HT-29 (cell line): ENCODE measurements around the gene MRFAP1. TPM values are rescaled to one million over a fixed set of nuclear protein-coding genes. Genes with fewer than 3 reads are reported as not detected.

ENCODE experiments used
- DNase-seq: peaks from one replicate; pipeline ENCODE4 v3.0.0-alpha.2; 2015; ENCODE audit warnings: low spot score
- total RNA-seq: library from RNA; depleted of rRNA; stranded (reverse); fragments of >200 nt; shearing (Covaris generic); gene quantifications from 2 replicates; pipeline ENCODE4 v1.2.3, GENCODE V29; 2014; rRNA removed

The MRFAP1 gene
- 92.4 and 106 TPM in 2 replicates for total RNA-seq

- peak; percentile 94 for DNase-seq
Observed at GRCh38 chr4:6640292-6641163, at the start of gene MRFAP1. Gene MRFAP1, plus strand, starts transcription at chr4:6640685. Its CDS starts 178 bp downstream, at chr4:6640863.

- no peak for DNase-seq
Observed at GRCh38 chr4:6591313-6591712, 49.2 kb upstream of the MRFAP1 start.

GRCh38 chr4:6591781-6592180, 48.7 kb upstream of the MRFAP1 start:
- no peak for DNase-seq

GRCh38 chr4:6592804-6593563, 47.5 kb upstream of the MRFAP1 start:
- no peak for DNase-seq

- no peak for DNase-seq
Observed at GRCh38 chr4:6594341-6594740, 46.1 kb upstream of the MRFAP1 start.

GRCh38 chr4:6594826-6595355, 45.6 kb upstream of the MRFAP1 start:
- DNase-seq, result no peak

GRCh38 chr4:6595897-6596537, 44.5 kb upstream of the MRFAP1 start:
- no peak for DNase-seq

GRCh38 chr4:6596948-6597347, 43.5 kb upstream of the MRFAP1 start:
- no peak for DNase-seq

GRCh38 chr4:6598127-6598526, 42.4 kb upstream of the MRFAP1 start:
- no peak for DNase-seq

- DNase-seq, result no peak
Observed at GRCh38 chr4:6598641-6599040, 41.8 kb upstream of the MRFAP1 start.

- DNase-seq, result no peak
Observed at GRCh38 chr4:6601661-6602250, 38.7 kb upstream of the MRFAP1 start.

- DNase-seq, result no peak
Observed at GRCh38 chr4:6602289-6602688, 38.2 kb upstream of the MRFAP1 start.

GRCh38 chr4:6603128-6603527, 37.4 kb upstream of the MRFAP1 start:
- no peak for DNase-seq

- no peak for DNase-seq
Observed at GRCh38 chr4:6605114-6605513, 35.4 kb upstream of the MRFAP1 start.

GRCh38 chr4:6605605-6606004, 34.9 kb upstream of the MRFAP1 start:
- no peak for DNase-seq

GRCh38 chr4:6606465-6607235, 33.8 kb upstream of the MRFAP1 start:
- no peak for DNase-seq

- DNase-seq, result no peak
Observed at GRCh38 chr4:6607368-6608055, 33.0 kb upstream of the MRFAP1 start.

GRCh38 chr4:6608758-6609414, 31.6 kb upstream of the MRFAP1 start:
- no peak for DNase-seq

GRCh38 chr4:6609415-6610079, 30.9 kb upstream of the MRFAP1 start:
- DNase-seq, result no peak
